ENCODE measurements around the gene APBB1IP. TPM values are rescaled to one million over a fixed set of nuclear protein-coding genes. Genes with fewer than 3 reads are reported as not detected.

APBB1IP gene
- total and polyA plus RNA-seq, 2 of the 8 experiments (the other 6 are each of a cell fraction or from before 2014, with no cell fraction given), result 0.05 TPM; not detected in 1

DNA sequence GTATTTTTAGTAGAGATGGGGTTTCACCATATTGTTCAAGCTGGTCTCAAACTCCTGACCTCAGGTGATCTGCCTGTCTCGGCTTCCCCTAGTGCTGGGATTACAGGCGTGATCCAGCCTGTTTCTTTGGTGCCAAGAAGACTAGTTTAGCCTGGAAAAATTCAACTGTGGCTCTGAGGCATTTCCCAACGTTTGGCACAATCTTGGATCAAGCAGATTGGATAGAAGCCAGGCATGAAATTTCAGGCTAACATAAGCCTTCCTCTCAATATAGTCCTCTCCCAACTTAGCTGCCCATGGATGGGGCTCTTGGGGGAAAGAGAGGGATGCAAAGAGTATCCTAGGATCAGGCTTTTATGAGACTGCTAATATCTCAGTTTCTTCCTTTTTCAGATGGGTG, 53.8 kb downstream of the APBB1IP start:
- H4K91ac ChIP-seq (replicated peaks; ENCODE audit: insufficient read length, low read length), result no peak overlapping the region
- no peaks in the 10 kb centered on the region for H3K23me2 ChIP-seq (ENCODE audit: low read depth, low read length)
- no peaks in the 10 kb centered on the region for H3K27me3 ChIP-seq (replicated peaks in 1 of 4; ENCODE audit: control insufficient read depth in 3 of 4, extremely low read depth in 1 of 4, insufficient read depth in 3 of 4, low read length in 3 of 4)
- no peak overlapping the region for H3K18ac ChIP-seq (ENCODE audit: extremely low read depth, low read length)
- H3K79me1 ChIP-seq (ENCODE audit: low read depth, low read length), result no peaks in the 10 kb centered on the region
- no peak for FAIRE-seq
- H2AFZ ChIP-seq (ENCODE audit: low read length), result no peak overlapping the region
- H3K4me3 ChIP-seq (ENCODE audit: extremely low read depth in 1 of 4, insufficient read depth in 2 of 4, low read depth in 3 of 4, low read length in 4 of 4), result no peak overlapping the region
- no peak overlapping the region for H2BK120ac ChIP-seq (replicated peaks; ENCODE audit: low read depth, low read length)
- ChIA-PET POLR2A (ENCODE audit: partially characterized antibody) (no interaction called here), CTCF (ENCODE audit: partially characterized antibody) (no interaction called here)
- no peak overlapping the region for H3K27ac ChIP-seq (ENCODE audit: low read depth, low read length)
- no peaks in the 10 kb centered on the region; a peak in 1 of 8 replicates for H3K36me3 ChIP-seq (ENCODE audit: control insufficient read depth in 2 of 4, insufficient read depth in 4 of 4, low read length in 3 of 4)
- no peak overlapping the region for H3K9ac ChIP-seq (replicated peaks in 1 of 4; ENCODE audit: extremely low read depth in 1 of 4, low read depth in 3 of 4, low read length in 3 of 4)
- H2BK12ac ChIP-seq (ENCODE audit: low read depth, low read length), result no peak overlapping the region
- TF ChIP-seq JUN (IDR thresholded peaks at IDR 0.05; ENCODE audit: low read depth, low read length), result no peak
- TF ChIP-seq, protein P1, sequence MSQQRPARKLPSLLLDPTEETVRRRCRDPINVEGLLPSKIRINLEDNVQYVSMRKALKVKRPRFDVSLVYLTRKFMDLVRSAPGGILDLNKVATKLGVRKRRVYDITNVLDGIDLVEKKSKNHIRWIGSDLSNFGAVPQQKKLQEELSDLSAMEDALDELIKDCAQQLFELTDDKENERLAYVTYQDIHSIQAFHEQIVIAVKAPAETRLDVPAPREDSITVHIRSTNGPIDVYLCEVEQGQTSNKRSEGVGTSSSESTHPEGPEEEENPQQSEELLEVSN (IDR thresholded peaks at IDR 0.05), result no peak
- DNase-seq (ENCODE audit: low read depth in 1 of 2, low spot score in 2 of 2), result no peak
- no peak overlapping the region for H2BK20ac ChIP-seq (ENCODE audit: low read length)
- no peak overlapping the region for H3K14ac ChIP-seq (ENCODE audit: insufficient read length)
- no peak overlapping the region for H3K4me2 ChIP-seq (ENCODE audit: insufficient read depth in 1 of 2, low read depth in 2 of 2, low read length in 2 of 2)
- H3K4me1 ChIP-seq (replicated peaks in 1 of 4; ENCODE audit: control insufficient read depth in 3 of 4, insufficient read depth in 4 of 4, low read length in 3 of 4), result no peaks in the 10 kb centered on the region
- H4K8ac ChIP-seq (ENCODE audit: extremely low read depth, insufficient read depth, low read length), result no peak overlapping the region
- no peaks in the 10 kb centered on the region for H3K79me2 ChIP-seq (ENCODE audit: control insufficient read depth in 1 of 2, insufficient read depth in 2 of 2, low read length in 2 of 2)
- no peaks in the 10 kb centered on the region for H4K20me1 ChIP-seq (replicated peaks in 1 of 2; ENCODE audit: control insufficient read depth in 1 of 2, insufficient read depth in 2 of 2, low read length in 2 of 2)
- no peak overlapping the region for H3K56ac ChIP-seq (replicated peaks; ENCODE audit: insufficient read length, low read depth, low read length)
- H2AK5ac ChIP-seq (ENCODE audit: low read depth, low read length), result no peak overlapping the region
- no peak overlapping the region for H4K5ac ChIP-seq (ENCODE audit: insufficient read length, low read depth, low read length)
- peaks cover 2 to 9% of the 10 kb centered on the region in 2 experiments; a peak in 1 of 4 replicates for H3K9me3 ChIP-seq (ENCODE audit: insufficient read depth in 2 of 2, low read depth in 1 of 2, low read length in 1 of 2)
- no peak overlapping the region for H2BK15ac ChIP-seq (ENCODE audit: low read length)
- H3K4ac ChIP-seq (replicated peaks; ENCODE audit: insufficient read length, low read depth, low read length), result no peak overlapping the region
- no peak overlapping the region for H3K23ac ChIP-seq (ENCODE audit: insufficient read length)
- no peak overlapping the region for H2BK5ac ChIP-seq (ENCODE audit: low read depth, low read length)
- WGBS, 2 experiments (ENCODE audit: extremely low coverage in 1 of 2, insufficient coverage in 1 of 2, insufficient read length in 1 of 2, insufficient replicate concordance in 2 of 2, low coverage in 1 of 2, low lambda C conversion rate in 2 of 2, missing lambda C conversion rate in 1 of 2), result 92% methylated on average over 3 of the region's 3 CpGs; no CpG with 5 or more reads in 1 of the 2 experiments

Data from H1 (cell line).